ENCODE measurements around the gene PRM1. TPM values are rescaled to one million over a fixed set of nuclear protein-coding genes. Genes with fewer than 3 reads are reported as not detected.

PRM1 gene
- total RNA-seq, 1 donor from 2014 or later, result not detected

GRCh38 chr16:11296706-11297491 is 15.8 kb upstream of the PRM1 start:
- Mint-ChIP-seq H3K4me3 (ENCODE audit: unreplicated experiment) (no peak overlapping the region), H3K9me3 (ENCODE audit: unreplicated experiment) (no peaks in the 10 kb centered on the region)

GRCh38 chr16:11296351-11296705 is 15.2 kb upstream of the PRM1 start:
- no peak overlapping the region for H3K27ac Mint-ChIP-seq (ENCODE audit: unreplicated experiment)
- no peak overlapping the region for H3K4me3 Mint-ChIP-seq (ENCODE audit: unreplicated experiment)
- H3K4me1 Mint-ChIP-seq (ENCODE audit: unreplicated experiment), result peaks cover 3% of the 10 kb centered on the region
- TF ChIP-seq, protein P1, sequence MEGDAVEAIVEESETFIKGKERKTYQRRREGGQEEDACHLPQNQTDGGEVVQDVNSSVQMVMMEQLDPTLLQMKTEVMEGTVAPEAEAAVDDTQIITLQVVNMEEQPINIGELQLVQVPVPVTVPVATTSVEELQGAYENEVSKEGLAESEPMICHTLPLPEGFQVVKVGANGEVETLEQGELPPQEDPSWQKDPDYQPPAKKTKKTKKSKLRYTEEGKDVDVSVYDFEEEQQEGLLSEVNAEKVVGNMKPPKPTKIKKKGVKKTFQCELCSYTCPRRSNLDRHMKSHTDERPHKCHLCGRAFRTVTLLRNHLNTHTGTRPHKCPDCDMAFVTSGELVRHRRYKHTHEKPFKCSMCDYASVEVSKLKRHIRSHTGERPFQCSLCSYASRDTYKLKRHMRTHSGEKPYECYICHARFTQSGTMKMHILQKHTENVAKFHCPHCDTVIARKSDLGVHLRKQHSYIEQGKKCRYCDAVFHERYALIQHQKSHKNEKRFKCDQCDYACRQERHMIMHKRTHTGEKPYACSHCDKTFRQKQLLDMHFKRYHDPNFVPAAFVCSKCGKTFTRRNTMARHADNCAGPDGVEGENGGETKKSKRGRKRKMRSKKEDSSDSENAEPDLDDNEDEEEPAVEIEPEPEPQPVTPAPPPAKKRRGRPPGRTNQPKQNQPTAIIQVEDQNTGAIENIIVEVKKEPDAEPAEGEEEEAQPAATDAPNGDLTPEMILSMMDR (IDR thresholded peaks at IDR 0.05; ENCODE audit: unreplicated experiment), result no peak
- H3K9me3 Mint-ChIP-seq (ENCODE audit: unreplicated experiment), result no peaks in the 10 kb centered on the region
- peaks cover 6% of the 10 kb centered on the region for H3K27me3 Mint-ChIP-seq (ENCODE audit: unreplicated experiment)
- DNase-seq (ENCODE audit: low spot score), result no peak
- H3K36me3 Mint-ChIP-seq (ENCODE audit: low read depth, unreplicated experiment), result no peaks in the 10 kb centered on the region

More at GRCh38 chr16:11296706-11297491, 15.8 kb upstream of the PRM1 start:
- Mint-ChIP-seq H3K4me1 (ENCODE audit: unreplicated experiment) (peaks cover 3% of the 10 kb centered on the region), H3K36me3 (ENCODE audit: low read depth, unreplicated experiment) (no peaks in the 10 kb centered on the region), H3K27me3 (ENCODE audit: unreplicated experiment) (peaks cover 4% of the 10 kb centered on the region), H3K27ac (ENCODE audit: unreplicated experiment) (no peak overlapping the region)
- DNase-seq (ENCODE audit: low spot score), result no peak
- TF ChIP-seq, protein P1 (IDR thresholded peaks at IDR 0.05; ENCODE audit: unreplicated experiment), result no peak

DNA sequence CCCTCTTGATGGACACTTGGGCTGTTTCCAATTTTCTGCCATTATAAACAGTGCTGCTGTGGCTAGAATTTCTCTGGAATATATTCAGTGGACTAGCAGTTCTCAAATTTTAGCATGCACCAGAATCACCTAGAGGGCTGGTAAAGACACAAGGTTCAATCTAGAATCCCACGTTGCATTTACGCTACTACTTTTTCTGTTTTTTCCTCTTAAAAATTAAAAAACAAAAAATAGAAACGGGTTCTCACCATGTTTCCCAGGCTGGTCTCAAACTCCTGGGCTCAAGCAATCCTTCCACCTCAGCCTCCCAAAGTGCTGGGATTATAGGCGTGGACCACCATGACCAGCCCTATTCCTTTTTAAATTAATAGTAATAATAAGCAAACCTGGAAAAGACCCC is 14.5 kb upstream of the PRM1 start:
- H3K9me3 Mint-ChIP-seq (ENCODE audit: unreplicated experiment), result no peaks in the 10 kb centered on the region
- DNase-seq (ENCODE audit: low spot score), result no peak
- peaks cover 7% of the 10 kb centered on the region for H3K27me3 Mint-ChIP-seq (ENCODE audit: unreplicated experiment)
- H3K27ac Mint-ChIP-seq (ENCODE audit: unreplicated experiment), result no peak overlapping the region
- peaks cover 3% of the 10 kb centered on the region for H3K4me1 Mint-ChIP-seq (ENCODE audit: unreplicated experiment)
- H3K4me3 Mint-ChIP-seq (ENCODE audit: unreplicated experiment), result no peak overlapping the region
- TF ChIP-seq, protein P1 (IDR thresholded peaks at IDR 0.05; ENCODE audit: unreplicated experiment), result no peak
- H3K36me3 Mint-ChIP-seq (ENCODE audit: low read depth, unreplicated experiment), result no peaks in the 10 kb centered on the region

DNA sequence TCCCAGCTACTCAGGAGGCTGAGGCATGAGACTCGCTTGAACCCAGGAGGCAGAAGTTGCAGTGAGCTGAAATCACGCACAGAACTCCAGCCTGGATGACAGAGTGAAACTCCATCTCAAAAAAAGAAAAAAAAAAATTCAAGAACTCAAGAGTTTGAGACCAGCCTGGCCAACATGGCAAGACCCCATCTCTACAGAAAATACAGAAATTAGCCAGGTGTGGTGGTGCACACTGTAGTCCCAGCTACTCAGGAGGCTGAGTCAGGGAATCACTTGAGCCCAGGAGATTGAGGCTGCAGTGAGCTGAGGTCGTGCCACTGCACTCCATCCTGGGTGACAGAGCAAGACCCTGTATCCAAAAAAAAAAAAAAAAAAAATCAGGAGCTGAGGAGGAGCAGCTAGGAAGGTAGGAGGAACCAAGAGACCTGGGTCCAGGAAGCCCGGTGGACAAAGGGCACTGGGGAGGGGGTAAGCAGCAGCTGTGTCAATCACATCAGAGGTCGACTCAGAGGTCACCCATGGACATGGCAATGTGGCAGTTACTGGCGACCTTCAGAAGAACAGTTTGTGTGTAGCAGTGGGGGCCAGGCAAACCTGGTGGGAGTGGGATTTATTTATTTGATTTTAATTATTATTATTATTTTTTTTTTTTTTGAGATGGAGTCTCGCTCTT is 11.1 kb upstream of the PRM1 start:
- TF ChIP-seq, protein P1 (IDR thresholded peaks at IDR 0.05; ENCODE audit: unreplicated experiment), result no peak
- DNase-seq (ENCODE audit: low spot score), result no peak
- Mint-ChIP-seq H3K4me3 (ENCODE audit: unreplicated experiment) (no peak overlapping the region), H3K36me3 (ENCODE audit: low read depth, unreplicated experiment) (no peaks in the 10 kb centered on the region), H3K4me1 (ENCODE audit: unreplicated experiment) (peaks cover 3% of the 10 kb centered on the region), H3K27ac (ENCODE audit: unreplicated experiment) (no peak overlapping the region), H3K27me3 (ENCODE audit: unreplicated experiment) (peaks cover 5% of the 10 kb centered on the region), H3K9me3 (ENCODE audit: unreplicated experiment) (no peaks in the 10 kb centered on the region)
